ENCODE results near the gene MYO19.

DNA sequence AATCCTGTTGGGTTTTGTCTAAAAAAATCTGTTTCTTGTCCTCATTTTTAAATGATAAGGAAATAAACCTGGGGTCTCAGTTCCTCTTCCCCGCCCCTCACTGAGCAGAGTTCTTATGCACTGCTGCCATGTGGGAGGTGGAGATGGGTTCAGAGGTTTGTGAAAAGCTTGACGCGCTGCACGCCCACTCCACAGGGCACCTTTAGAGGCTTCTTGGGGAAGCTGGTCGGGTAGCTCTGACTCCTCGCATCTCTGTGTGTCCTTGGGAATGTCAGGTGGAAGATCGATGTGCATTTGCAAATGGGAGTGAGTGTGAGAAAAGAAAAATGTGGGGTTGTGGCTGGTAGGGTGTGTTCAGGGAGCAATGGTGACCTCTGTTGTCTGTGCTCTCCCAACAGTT, 52.8 kb downstream of the MYO19 start:
- TF ChIP-seq ZNF695 (CRISPR knock-in tag; IDR thresholded peaks at IDR 0.05): no peak
- TF ChIP-seq HMGXB4 (CRISPR knock-in tag; IDR thresholded peaks at IDR 0.05): no peak

All from K562 (cell line).